Right renal cortex interstitium (tissue), 3 donors: ENCODE measurements around the gene STARD5. TPM values are rescaled to one million over a fixed set of nuclear protein-coding genes. Genes with fewer than 3 reads are reported as not detected.

Experiments used
- DNase-seq, 3 donors: peaks; one replicate each; pipeline ENCODE4 v3.0.0-alpha.2; 2013; ENCODE audit warnings: low read depth in 3 of 3, low spot score in 2 of 3
- polyA plus RNA-seq, 3 donors: library from polyadenylated mRNA; unstranded; fragments of 120-200 nt; gene quantifications; one replicate each; pipeline ENCODE4 v1.2.1, GENCODE V29; 2013; ENCODE audit not compliant: insufficient read length in 3 of 3

The STARD5 gene
- polyA plus RNA-seq, 3 donors, result 3.0 to 5.1 (median 4.8) TPM

- DNase-seq, result no peak
Measured at GRCh38 chr15:81296186-81296585, 27.8 kb downstream of the STARD5 start.

GRCh38 chr15:81295486-81296121 is 28.3 kb downstream of the STARD5 start:
- no peak for DNase-seq

GRCh38 chr15:81294516-81294880 is 29.4 kb downstream of the STARD5 start:
- DNase-seq, result no peak

- no peak for DNase-seq
Measured at GRCh38 chr15:81293728-81294515, 30.0 kb downstream of the STARD5 start.

- DNase-seq, result no peak
Measured at GRCh38 chr15:81292523-81293001, 31.4 kb downstream of the STARD5 start.

GRCh38 chr15:81291916-81292522 is 31.9 kb downstream of the STARD5 start:
- no peak for DNase-seq

- no peak for DNase-seq
Measured at GRCh38 chr15:81289910-81290309, 34.0 kb downstream of the STARD5 start.

GRCh38 chr15:81288616-81289015 is 35.3 kb downstream of the STARD5 start:
- DNase-seq, result no peak

- no peak for DNase-seq
Measured at GRCh38 chr15:81288040-81288439, 35.9 kb downstream of the STARD5 start.

- DNase-seq, result no peak
Measured at GRCh38 chr15:81286621-81287121, 37.3 kb downstream of the STARD5 start.

GRCh38 chr15:81285461-81285860 is 38.5 kb downstream of the STARD5 start:
- DNase-seq, result no peak

GRCh38 chr15:81284256-81285031 is 39.5 kb downstream of the STARD5 start:
- DNase-seq, result no peak

- no peak for DNase-seq
Measured at GRCh38 chr15:81282911-81283310, 41.0 kb downstream of the STARD5 start.

- no peak for DNase-seq
Measured at GRCh38 chr15:81282606-81282895, 41.4 kb downstream of the STARD5 start.

- no peak for DNase-seq
Measured at GRCh38 chr15:81281766-81282605, 42.0 kb downstream of the STARD5 start.

GRCh38 chr15:81281456-81281735 is 42.5 kb downstream of the STARD5 start:
- no peak for DNase-seq

GRCh38 chr15:81280696-81281455 is 43.1 kb downstream of the STARD5 start:
- no peak for DNase-seq

- DNase-seq, result no peak
Measured at GRCh38 chr15:81279621-81280485, 44.1 kb downstream of the STARD5 start.
